ENCODE results near the gene MAP4K1.

DNA sequence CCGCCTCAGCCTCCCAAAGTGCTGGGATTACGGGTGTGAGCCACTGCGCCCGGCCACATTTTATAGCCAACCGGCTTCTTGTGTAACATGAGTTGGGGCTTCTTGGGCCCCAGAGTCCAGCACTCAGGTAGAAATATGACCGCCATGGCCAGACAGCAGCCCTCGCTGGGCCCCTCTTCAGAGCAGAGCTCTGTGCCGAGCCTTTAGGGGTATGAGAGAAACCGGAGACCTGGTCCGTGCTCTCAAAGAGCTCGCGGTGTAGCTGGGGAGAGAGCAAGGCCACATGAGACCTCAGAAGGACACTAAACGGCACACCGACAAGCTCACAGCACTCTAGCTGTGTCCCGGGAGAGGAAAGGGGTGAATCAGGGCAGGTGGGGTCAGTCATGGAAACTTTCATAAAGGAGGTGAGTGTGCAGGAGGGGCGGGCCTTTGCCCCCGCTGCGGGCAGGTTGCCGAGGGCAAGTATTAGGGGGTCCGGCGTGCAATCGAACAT, 45.5 kb upstream of the MAP4K1 start:
- TF ChIP-seq POLR2A (IDR thresholded peaks at IDR 0.05) = no peak
- TF ChIP-seq, protein P1, sequence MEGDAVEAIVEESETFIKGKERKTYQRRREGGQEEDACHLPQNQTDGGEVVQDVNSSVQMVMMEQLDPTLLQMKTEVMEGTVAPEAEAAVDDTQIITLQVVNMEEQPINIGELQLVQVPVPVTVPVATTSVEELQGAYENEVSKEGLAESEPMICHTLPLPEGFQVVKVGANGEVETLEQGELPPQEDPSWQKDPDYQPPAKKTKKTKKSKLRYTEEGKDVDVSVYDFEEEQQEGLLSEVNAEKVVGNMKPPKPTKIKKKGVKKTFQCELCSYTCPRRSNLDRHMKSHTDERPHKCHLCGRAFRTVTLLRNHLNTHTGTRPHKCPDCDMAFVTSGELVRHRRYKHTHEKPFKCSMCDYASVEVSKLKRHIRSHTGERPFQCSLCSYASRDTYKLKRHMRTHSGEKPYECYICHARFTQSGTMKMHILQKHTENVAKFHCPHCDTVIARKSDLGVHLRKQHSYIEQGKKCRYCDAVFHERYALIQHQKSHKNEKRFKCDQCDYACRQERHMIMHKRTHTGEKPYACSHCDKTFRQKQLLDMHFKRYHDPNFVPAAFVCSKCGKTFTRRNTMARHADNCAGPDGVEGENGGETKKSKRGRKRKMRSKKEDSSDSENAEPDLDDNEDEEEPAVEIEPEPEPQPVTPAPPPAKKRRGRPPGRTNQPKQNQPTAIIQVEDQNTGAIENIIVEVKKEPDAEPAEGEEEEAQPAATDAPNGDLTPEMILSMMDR (IDR thresholded peaks at IDR 0.05) = no peak

All from body of pancreas (tissue), 4 donors.